PC-9 (cell line): ENCODE measurements around the gene RFX2. TPM values are rescaled to one million over a fixed set of nuclear protein-coding genes. Genes with fewer than 3 reads are reported as not detected.

Experiments used
- BruUV-seq: library from RNA; stranded (reverse); fragments of 400-500 nt; replicated peaks from 2 replicates; lab custom pipeline; 2021; lab: Mats Ljungman, UMichigan
- CTCF ChIA-PET: fragments of 300-600 bp; sonication (Branson Sonifier 250); formaldehyde crosslinking; loops from one replicate; lab custom pipeline; 2022; ENCODE audit warnings: antibody characterized with exemption; lab: Charles Lee
- POLR2A ChIA-PET: fragments of 300-600 bp; sonication (Branson Sonifier 250); formaldehyde crosslinking; loops from one replicate; lab custom pipeline; 2022; ENCODE audit warnings: antibody characterized with exemption; ENCODE audit not compliant: unreplicated experiment; lab: Charles Lee
- DNase-seq, 2 experiments: peaks; one replicate each; pipeline versions ENCODE4 v3.0.0 to v3.0.0-alpha.2; 2015 to 2022; ENCODE audit warnings: mixed read lengths in 1 of 2
- H2AFZ ChIP-seq: fragments of 200-600 bp; sonication (generic); 2 replicates; pipeline ENCODE4 v1.8.1; 2017; ENCODE audit warnings: antibody characterized with exemption
- H3F3A ChIP-seq: fragments of 200-600 bp; sonication (generic); 2 replicates; pipeline ENCODE4 v1.8.1; 2017; ENCODE audit warnings: antibody characterized with exemption, mild to moderate bottlenecking, low read depth; ENCODE audit not compliant: insufficient read depth
- H3K27ac ChIP-seq: fragments of 200-600 bp; sonication (generic); 2 replicates; pipeline ENCODE4 v1.6.1; 2016; ENCODE audit warnings: mixed run types
- H3K27me3 ChIP-seq: fragments of 200-600 bp; sonication (generic); 2 replicates; pipeline ENCODE4 v1.6.1; 2016; ENCODE audit warnings: low read depth, mixed run types; ENCODE audit not compliant: insufficient read depth
- H3K36me3 ChIP-seq: fragments of 200-600 bp; sonication (generic); 2 replicates; pipeline ENCODE4 v1.6.1; 2016; ENCODE audit warnings: low read depth, mixed run types
- H3K4me1 ChIP-seq: fragments of 200-600 bp; sonication (generic); replicated peaks from 2 replicates; pipeline ENCODE4 v1.6.1; 2016; ENCODE audit warnings: mixed run types; ENCODE audit not compliant: insufficient read depth
- H3K4me2 ChIP-seq: fragments of 200-600 bp; sonication (generic); 2 replicates; pipeline ENCODE4 v1.6.1; 2017; ENCODE audit warnings: mixed run types
- H3K4me3 ChIP-seq: fragments of 200-600 bp; sonication (generic); 2 replicates; pipeline ENCODE4 v1.6.1; 2016; ENCODE audit warnings: mixed run types
- H3K79me2 ChIP-seq: fragments of 200-600 bp; sonication (generic); 2 replicates; pipeline ENCODE4 v1.6.1; 2017; ENCODE audit warnings: low read depth, mixed run types
- H3K9me2 ChIP-seq: fragments of 200-600 bp; sonication (generic); 2 replicates; pipeline ENCODE4 v1.8.1; 2017; ENCODE audit warnings: mild to moderate bottlenecking; ENCODE audit not compliant: insufficient read depth
- H3K9me3 ChIP-seq: fragments of 200-600 bp; sonication (generic); 2 replicates; pipeline ENCODE4 v1.8.1; 2016; ENCODE audit warnings: low read depth; ENCODE audit not compliant: insufficient read depth
- H4K20me1 ChIP-seq: fragments of 200-600 bp; sonication (generic); 2 replicates; pipeline ENCODE4 v1.8.1; 2017; ENCODE audit not compliant: insufficient read depth
- EZH2 ChIP-seq: fragments of 200-600 bp; sonication (generic); IDR thresholded peaks from 2 replicates; pipeline ENCODE4 v1.8.0; 2017; ENCODE audit warnings: antibody characterized with exemption, low read depth
- intact Hi-C: fragments of 100-400 bp; cut with micrococcal nuclease; formaldehyde crosslinking; loops from one replicate; pipeline ENCODE4 v1.10.0; 2022; ENCODE audit not compliant: unreplicated experiment
- total RNA-seq: library from RNA; stranded (reverse); gene quantifications from 2 replicates; pipeline ENCODE4 v1.2.3, GENCODE V29; 2021
- TF ChIP-seq, protein P1 (sequence below): fragments of 200-600 bp; sonication (generic); conservative IDR thresholded peaks from 2 replicates; pipeline ENCODE4 v1.6.1; 2017; ENCODE audit warnings: mixed run types, antibody characterized with exemption, mild to moderate bottlenecking, moderate library complexity

Gene RFX2
- total RNA-seq, 1 experiment from 2014 or later, result 11.6 TPM

GRCh38 chr19:5959260-5960004 is 150.9 kb downstream of the RFX2 start:
- Histone ChIP-seq H3K79me2 (peaks cover 76% of the 10 kb centered on the region), H4K20me1 (peaks cover 47% of the 10 kb centered on the region), H3K4me3 (no peak overlapping the region), H3K27me3 (no peaks in the 10 kb centered on the region), H3K9me2 (no peaks in the 10 kb centered on the region), H3K27ac (no peak overlapping the region), H3K36me3 (no peaks in the 10 kb centered on the region), H2AFZ (no peak overlapping the region), H3K4me1 (no peaks in the 10 kb centered on the region), H3K9me3 (no peaks in the 10 kb centered on the region), H3K4me2 (no peak overlapping the region), H3F3A (no peaks in the 10 kb centered on the region)
- TF ChIP-seq, protein P1, sequence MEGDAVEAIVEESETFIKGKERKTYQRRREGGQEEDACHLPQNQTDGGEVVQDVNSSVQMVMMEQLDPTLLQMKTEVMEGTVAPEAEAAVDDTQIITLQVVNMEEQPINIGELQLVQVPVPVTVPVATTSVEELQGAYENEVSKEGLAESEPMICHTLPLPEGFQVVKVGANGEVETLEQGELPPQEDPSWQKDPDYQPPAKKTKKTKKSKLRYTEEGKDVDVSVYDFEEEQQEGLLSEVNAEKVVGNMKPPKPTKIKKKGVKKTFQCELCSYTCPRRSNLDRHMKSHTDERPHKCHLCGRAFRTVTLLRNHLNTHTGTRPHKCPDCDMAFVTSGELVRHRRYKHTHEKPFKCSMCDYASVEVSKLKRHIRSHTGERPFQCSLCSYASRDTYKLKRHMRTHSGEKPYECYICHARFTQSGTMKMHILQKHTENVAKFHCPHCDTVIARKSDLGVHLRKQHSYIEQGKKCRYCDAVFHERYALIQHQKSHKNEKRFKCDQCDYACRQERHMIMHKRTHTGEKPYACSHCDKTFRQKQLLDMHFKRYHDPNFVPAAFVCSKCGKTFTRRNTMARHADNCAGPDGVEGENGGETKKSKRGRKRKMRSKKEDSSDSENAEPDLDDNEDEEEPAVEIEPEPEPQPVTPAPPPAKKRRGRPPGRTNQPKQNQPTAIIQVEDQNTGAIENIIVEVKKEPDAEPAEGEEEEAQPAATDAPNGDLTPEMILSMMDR, result no peak
- TF ChIP-seq EZH2, result no peak
- intact Hi-C loops, result no loop called here
- ChIA-PET CTCF (interaction anchor here (0.7 kb wide), 1 partner anchor 211 kb away, joined by 3 read pairs; no protein-coding TSS in a partner anchor), POLR2A (no interaction called here)
- no TSS peak for BruUV-seq
- no peak for DNase-seq

DNA sequence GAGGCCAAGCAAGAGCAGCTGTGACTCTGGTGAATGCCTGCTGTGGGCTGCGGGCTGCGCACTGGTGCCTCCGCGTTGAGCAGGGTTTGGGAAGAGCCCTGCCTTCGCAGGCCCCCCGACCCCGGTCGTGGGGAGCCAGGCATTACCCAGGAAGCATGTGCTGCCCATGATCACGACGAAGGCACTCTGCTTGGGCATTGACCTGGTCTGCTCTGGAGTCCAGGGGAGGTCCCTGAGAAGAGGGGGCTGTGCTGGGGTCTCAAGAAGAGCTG is 151.5 kb downstream of the RFX2 start:
- no TSS peak for BruUV-seq
- no peaks in the 10 kb centered on the region for H3K9me3 ChIP-seq
- no peaks in the 10 kb centered on the region for H3K4me1 ChIP-seq
- no peak overlapping the region for H3K4me3 ChIP-seq
- intact Hi-C loops, result no loop called here
- H3K4me2 ChIP-seq, result no peak overlapping the region
- CTCF ChIA-PET, result no interaction called here
- POLR2A ChIA-PET, result no interaction called here
- peaks cover 75% of the 10 kb centered on the region for H3K79me2 ChIP-seq
- H3K9me2 ChIP-seq, result no peaks in the 10 kb centered on the region
- peaks cover 52% of the 10 kb centered on the region for H4K20me1 ChIP-seq
- H3F3A ChIP-seq, result no peaks in the 10 kb centered on the region
- H3K27ac ChIP-seq, result no peak overlapping the region
- H3K36me3 ChIP-seq, result no peaks in the 10 kb centered on the region
- no peaks in the 10 kb centered on the region for H3K27me3 ChIP-seq
- TF ChIP-seq, protein P1, result no peak
- TF ChIP-seq EZH2, result no peak
- H2AFZ ChIP-seq, result no peak overlapping the region
- no peak for DNase-seq

DNA sequence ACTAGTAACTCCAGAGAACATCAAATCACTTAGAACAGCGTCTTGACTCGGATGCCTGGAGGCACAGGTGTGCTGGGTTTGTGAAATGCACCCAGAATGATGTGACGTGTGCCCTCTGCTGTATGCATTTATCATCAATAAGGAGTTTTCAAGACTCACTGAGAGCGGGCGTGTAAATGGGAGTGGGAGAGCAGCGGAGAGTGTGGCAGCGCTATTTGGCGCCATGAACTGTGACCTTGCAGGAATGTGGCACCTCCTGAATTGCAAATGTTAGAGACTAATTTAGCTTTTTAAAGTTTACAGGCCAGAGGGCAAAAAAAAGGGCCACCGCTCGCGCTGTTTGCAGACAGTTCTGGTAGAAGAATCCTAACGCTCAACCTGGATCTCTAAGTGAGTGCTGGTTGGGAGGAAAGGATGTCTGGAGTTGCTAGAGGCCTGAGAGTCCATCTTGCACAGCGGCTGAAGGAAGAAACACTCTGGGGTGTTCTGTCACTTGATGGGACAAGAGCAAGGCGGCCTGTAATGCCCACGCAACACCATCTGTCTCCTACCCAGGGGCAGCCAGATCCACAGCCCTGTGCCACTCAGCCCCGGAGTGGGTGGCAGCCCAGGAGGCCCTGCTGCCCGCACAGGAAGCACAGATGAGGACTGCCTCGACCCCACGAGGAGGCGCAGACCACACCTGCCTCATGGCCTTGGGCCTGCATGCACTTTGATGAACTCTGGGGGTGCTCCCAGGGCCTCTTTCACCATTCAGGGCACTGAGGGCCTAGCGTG is 152.0 kb downstream of the RFX2 start:
- H3K9me2 ChIP-seq, result no peaks in the 10 kb centered on the region
- H4K20me1 ChIP-seq, result peaks cover 57% of the 10 kb centered on the region
- no peaks in the 10 kb centered on the region for H3F3A ChIP-seq
- H3K4me3 ChIP-seq, result no peak overlapping the region
- no peak for TF ChIP-seq EZH2
- TF ChIP-seq, protein P1, result no peak
- H3K9me3 ChIP-seq, result no peaks in the 10 kb centered on the region
- H3K36me3 ChIP-seq, result no peaks in the 10 kb centered on the region
- no peaks in the 10 kb centered on the region for H3K4me1 ChIP-seq
- BruUV-seq, result no TSS peak
- CTCF ChIA-PET, result no interaction called here
- H3K27ac ChIP-seq, result no peak overlapping the region
- POLR2A ChIA-PET, result no interaction called here
- intact Hi-C loops, result no loop called here
- DNase-seq, result no peak
- no peak overlapping the region for H3K4me2 ChIP-seq
- no peaks in the 10 kb centered on the region for H3K27me3 ChIP-seq
- no peak overlapping the region for H2AFZ ChIP-seq
- H3K79me2 ChIP-seq, result peaks cover 74% of the 10 kb centered on the region
